Glutamatergic neuron (in vitro differentiated cells): ENCODE measurements around the gene GNAZ. TPM values are rescaled to one million over a fixed set of nuclear protein-coding genes. Genes with fewer than 3 reads are reported as not detected.

Experiments used
- DNase-seq: peaks from one replicate; pipeline ENCODE4 v3.0.0; 2022
- H3K27ac Mint-ChIP-seq: one replicate; pipeline ENCODE4 v1.8.0; 2020; ENCODE audit warnings: mild to moderate bottlenecking, mixed read lengths, inconsistent platforms; ENCODE audit not compliant: unreplicated experiment
- H3K27me3 Mint-ChIP-seq: one replicate; pipeline ENCODE4 v1.8.0; 2020; ENCODE audit warnings: mild to moderate bottlenecking, moderate library complexity, mixed read lengths, inconsistent platforms; ENCODE audit not compliant: unreplicated experiment
- H3K36me3 Mint-ChIP-seq: one replicate; pipeline ENCODE4 v1.8.0; 2020; ENCODE audit warnings: mild to moderate bottlenecking, mixed read lengths, inconsistent platforms; ENCODE audit not compliant: unreplicated experiment
- H3K4me1 Mint-ChIP-seq: one replicate; pipeline ENCODE4 v1.8.0; 2020; ENCODE audit warnings: mild to moderate bottlenecking, low read depth, mixed read lengths, inconsistent platforms; ENCODE audit not compliant: unreplicated experiment
- H3K4me3 Mint-ChIP-seq: one replicate; pipeline ENCODE4 v1.8.0; 2020; ENCODE audit warnings: mild to moderate bottlenecking, mixed read lengths, inconsistent platforms; ENCODE audit not compliant: unreplicated experiment
- H3K9me3 Mint-ChIP-seq: one replicate; pipeline ENCODE4 v1.8.0; 2020; ENCODE audit warnings: mild to moderate bottlenecking, moderate library complexity, mixed read lengths, inconsistent platforms; ENCODE audit not compliant: unreplicated experiment
- total RNA-seq: library from RNA; stranded (reverse); fragmentation: NEBNext Ultra II Directional; extraction: Animal tissue kit (Norgen Biotek cat#: 25700); gene quantifications from one replicate; pipeline ENCODE4 v1.2.1, GENCODE V29; 2021; ENCODE audit not compliant: unreplicated experiment
- TF ChIP-seq, protein P1 (sequence below): fragments of 200-600 bp; sonication (generic); IDR thresholded peaks from one replicate; pipeline ENCODE4 v1.5.0; 2021; ENCODE audit not compliant: partially characterized antibody, unreplicated experiment

GNAZ gene
- total RNA-seq, 1 donor from 2014 or later, result 82.5 TPM

DNA sequence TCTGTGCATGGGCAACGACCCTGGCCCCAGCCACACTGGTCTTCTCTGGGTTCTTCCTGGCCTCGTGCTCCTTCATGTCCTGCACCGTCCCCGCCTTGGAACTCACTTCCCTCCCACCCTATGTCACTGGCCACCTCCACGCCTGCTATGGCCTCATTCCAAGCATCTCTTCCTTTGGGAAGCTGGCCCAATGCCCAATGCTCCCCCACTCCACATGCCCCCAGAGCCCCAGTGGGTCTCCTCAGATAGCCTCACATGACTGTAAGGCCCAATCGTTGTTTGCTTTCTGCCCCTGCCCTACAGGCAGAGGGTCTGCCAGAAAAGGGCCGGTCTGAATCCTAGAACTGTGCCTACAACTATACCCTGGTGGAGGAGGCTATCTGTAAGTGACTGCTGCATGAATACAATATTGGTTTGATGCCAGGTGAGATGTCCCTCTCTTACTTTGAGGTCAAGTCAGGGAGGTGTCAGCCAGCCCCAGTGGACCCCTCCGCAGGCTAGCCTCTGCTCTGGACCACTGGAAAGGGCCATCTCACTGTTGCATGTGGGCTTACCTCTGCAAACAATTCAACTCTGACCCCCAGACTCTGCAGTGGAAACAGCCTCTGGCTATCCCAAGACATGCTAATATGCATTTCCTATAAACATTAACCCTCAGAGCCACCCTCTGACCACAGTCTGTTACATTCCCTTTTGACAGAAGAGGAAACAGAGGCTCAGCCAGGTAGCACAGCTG lies 2.1 kb upstream of the GNAZ start:
- no peak for DNase-seq
- Mint-ChIP-seq H3K4me3 (no peak overlapping the region), H3K4me1 (peaks cover 39% of the 10 kb centered on the region), H3K27ac (no peak overlapping the region), H3K9me3 (peaks cover 21% of the 10 kb centered on the region), H3K36me3 (peaks cover 4% of the 10 kb centered on the region), H3K27me3 (peaks cover 20% of the 10 kb centered on the region)
- TF ChIP-seq, protein P1, sequence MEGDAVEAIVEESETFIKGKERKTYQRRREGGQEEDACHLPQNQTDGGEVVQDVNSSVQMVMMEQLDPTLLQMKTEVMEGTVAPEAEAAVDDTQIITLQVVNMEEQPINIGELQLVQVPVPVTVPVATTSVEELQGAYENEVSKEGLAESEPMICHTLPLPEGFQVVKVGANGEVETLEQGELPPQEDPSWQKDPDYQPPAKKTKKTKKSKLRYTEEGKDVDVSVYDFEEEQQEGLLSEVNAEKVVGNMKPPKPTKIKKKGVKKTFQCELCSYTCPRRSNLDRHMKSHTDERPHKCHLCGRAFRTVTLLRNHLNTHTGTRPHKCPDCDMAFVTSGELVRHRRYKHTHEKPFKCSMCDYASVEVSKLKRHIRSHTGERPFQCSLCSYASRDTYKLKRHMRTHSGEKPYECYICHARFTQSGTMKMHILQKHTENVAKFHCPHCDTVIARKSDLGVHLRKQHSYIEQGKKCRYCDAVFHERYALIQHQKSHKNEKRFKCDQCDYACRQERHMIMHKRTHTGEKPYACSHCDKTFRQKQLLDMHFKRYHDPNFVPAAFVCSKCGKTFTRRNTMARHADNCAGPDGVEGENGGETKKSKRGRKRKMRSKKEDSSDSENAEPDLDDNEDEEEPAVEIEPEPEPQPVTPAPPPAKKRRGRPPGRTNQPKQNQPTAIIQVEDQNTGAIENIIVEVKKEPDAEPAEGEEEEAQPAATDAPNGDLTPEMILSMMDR, result no peak

DNA sequence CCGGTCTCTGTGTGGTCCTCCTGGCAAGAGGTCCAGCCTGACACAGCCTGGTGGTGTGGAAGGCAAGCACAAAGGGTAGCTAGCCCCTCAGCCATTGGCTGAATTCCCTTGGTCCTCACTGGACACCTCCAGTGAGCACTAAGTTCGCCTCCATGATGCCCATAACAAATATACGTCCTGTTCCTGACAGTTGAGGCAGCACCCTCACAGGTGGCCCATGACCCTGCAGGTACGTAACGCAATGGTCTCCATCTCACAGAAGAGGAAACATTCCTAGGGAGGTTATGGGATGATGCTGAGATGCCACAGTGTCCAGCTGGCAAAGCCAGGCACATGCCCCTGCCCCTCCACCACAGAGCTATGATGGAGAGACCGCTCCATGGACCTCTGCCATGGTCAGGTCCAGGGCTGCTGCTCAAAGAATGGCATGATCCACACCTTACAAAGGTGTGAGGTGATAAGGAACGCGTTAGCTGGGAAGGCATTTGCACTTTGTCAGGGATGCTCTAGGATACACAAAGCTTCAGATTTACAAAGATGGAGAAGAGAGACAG lies 1.4 kb upstream of the GNAZ start:
- H3K27ac Mint-ChIP-seq, result peak overlapping the region; percentile 59

DNA sequence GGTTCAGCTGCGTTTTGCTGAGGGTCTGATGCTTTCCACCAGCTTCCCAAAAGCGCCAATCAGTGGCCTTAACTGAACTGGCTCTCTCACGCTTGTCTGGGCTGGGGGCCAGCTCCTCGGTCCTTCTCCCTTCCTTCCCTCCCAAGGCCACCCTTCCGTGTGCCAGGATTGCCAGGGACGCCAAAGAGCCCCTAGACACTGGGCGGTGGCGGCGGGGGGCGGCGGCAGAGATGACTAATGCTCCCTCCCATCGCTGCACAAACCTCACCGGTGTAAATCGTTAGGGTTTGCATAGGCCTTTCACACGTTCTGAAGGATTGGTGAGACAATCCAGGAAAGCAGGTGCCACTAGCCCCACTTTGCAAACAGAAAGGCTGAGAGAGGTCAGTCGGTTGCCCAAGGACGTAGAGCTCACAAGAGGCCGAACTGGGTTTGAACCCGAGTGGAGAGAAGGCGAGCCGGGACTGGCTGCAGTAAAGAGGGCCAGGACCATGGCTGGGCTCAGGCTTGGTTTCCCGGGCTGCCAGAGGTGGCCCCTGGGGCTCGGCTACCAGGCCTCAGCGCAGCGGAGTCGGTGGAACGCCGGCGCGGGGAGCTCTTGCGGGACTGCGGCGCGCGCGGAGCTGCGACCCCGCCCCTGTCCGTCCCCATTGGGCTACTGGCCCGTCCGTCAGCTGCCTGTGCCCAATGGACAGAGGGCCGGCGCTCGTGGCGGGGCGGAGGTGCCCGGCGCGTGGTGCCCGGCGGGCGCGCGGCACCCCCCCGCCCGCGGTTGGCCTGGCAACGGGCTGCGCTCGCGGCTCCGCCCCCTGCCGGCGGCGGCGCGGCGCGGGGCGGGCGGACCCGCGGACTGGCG lies 589 bp upstream of the GNAZ start:
- Mint-ChIP-seq H3K9me3 (peaks cover 23% of the 10 kb centered on the region), H3K4me3 (peak overlapping the region; percentile 90), H3K4me1 (peaks cover 47% of the 10 kb centered on the region), H3K27ac (peak overlapping the region; percentile 83), H3K27me3 (peaks cover 24% of the 10 kb centered on the region), H3K36me3 (peaks cover 4% of the 10 kb centered on the region)
- DNase-seq, result peak; percentile 96
- TF ChIP-seq, protein P1, result no peak

More for the DNA sequence above, 1.4 kb upstream of the GNAZ start:
- DNase-seq, result no peak
- H3K36me3 Mint-ChIP-seq, result peaks cover 4% of the 10 kb centered on the region
- H3K4me3 Mint-ChIP-seq, result peak overlapping the region; percentile 67
- TF ChIP-seq, protein P1, result no peak
- peaks cover 21% of the 10 kb centered on the region for H3K9me3 Mint-ChIP-seq
- peaks cover 40% of the 10 kb centered on the region for H3K4me1 Mint-ChIP-seq
- peaks cover 23% of the 10 kb centered on the region for H3K27me3 Mint-ChIP-seq

DNA sequence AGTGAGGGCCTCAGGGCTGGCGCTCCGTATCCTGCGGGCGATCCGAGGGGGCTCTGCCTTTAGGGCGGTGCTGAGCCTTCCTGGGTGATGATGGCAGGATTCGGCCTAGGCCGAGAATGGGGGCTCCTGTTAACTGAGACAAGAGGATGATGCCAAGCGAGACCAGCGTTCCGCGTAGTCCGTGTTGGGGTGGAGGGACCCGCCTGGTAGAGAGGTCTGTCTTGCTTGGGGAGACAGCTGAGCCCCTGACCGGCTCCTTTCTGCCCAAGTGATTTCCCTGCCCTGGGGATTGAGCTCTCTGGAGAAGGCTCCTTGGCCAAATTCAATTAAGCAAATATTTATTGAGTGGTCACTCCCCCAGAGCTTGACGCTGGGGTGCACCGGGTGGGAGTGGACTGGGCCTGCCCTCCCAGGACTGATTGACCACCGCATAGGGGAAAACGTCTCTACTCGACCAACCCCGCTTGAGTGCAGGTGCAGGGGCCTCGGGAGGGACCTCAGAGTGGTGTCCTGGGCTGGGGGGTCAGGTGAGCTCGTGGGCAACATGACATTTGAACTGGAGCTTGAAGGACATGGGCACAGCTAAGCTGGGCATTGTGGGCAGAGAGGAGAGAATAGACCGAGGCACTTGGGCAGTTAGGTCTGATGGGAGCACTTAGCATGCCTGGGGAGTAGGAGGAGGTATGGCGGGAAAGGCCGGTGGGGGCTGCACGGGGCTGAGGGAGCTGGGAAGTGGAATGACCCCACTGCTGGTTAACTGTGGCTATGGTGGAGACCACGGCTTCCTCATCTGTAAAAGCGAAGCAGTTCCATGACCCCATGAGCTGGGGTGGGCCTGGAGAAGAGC lies 1.1 kb downstream of the GNAZ start:
- DNase-seq, result peak; percentile 14
- TF ChIP-seq, protein P1, result no peak
- Mint-ChIP-seq H3K27me3 (peaks cover 21% of the 10 kb centered on the region), H3K9me3 (peaks cover 19% of the 10 kb centered on the region), H3K4me3 (peak overlapping the region; percentile 97), H3K27ac (peak overlapping the region; percentile 96), H3K36me3 (peaks cover 4% of the 10 kb centered on the region), H3K4me1 (peaks cover 36% of the 10 kb centered on the region)
